Neural progenitor cell (in vitro differentiated cells): Measurements from ENCODE around the gene KLHL10.

Source experiments
- CTCF ChIP-seq: fragments of 200-600 bp; sonication (generic); IDR thresholded peaks from 2 replicates; pipeline ENCODE4 v1.5.1; 2017; ENCODE audit warnings: antibody characterized with exemption, mild to moderate bottlenecking
- EZH2 ChIP-seq: fragments of 200-600 bp; sonication (generic); IDR thresholded peaks from 2 replicates; pipeline ENCODE4 v1.6.1; 2017; ENCODE audit warnings: antibody characterized with exemption, mild to moderate bottlenecking, moderate library complexity
- EZH2phosphoT487 ChIP-seq: fragments of 200-600 bp; sonication (generic); IDR thresholded peaks from 2 replicates; pipeline ENCODE4 v1.6.1; 2017; ENCODE audit warnings: antibody characterized with exemption

GRCh38 chr17:41822216-41823140, 15.1 kb upstream of the KLHL10 start:
- TF ChIP-seq CTCF (no peak), EZH2 (no peak), EZH2phosphoT487 (no peak)
